Measurements from ENCODE around the gene CREB3L1.

GRCh38 chr11:46254133-46254491 is 23.4 kb upstream of the CREB3L1 start:
- TF ChIP-seq, protein P1, sequence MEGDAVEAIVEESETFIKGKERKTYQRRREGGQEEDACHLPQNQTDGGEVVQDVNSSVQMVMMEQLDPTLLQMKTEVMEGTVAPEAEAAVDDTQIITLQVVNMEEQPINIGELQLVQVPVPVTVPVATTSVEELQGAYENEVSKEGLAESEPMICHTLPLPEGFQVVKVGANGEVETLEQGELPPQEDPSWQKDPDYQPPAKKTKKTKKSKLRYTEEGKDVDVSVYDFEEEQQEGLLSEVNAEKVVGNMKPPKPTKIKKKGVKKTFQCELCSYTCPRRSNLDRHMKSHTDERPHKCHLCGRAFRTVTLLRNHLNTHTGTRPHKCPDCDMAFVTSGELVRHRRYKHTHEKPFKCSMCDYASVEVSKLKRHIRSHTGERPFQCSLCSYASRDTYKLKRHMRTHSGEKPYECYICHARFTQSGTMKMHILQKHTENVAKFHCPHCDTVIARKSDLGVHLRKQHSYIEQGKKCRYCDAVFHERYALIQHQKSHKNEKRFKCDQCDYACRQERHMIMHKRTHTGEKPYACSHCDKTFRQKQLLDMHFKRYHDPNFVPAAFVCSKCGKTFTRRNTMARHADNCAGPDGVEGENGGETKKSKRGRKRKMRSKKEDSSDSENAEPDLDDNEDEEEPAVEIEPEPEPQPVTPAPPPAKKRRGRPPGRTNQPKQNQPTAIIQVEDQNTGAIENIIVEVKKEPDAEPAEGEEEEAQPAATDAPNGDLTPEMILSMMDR (IDR thresholded peaks at IDR 0.05 in 8 of 11, conservative IDR thresholded peaks at IDR 0.05 in 3 of 11): no peak
- TF ChIP-seq POLR2AphosphoS5 (IDR thresholded peaks at IDR 0.05): no peak
- TF ChIP-seq POLR2A (IDR thresholded peaks at IDR 0.05): no peak
